CD4-positive, alpha-beta memory T cell (primary cell): ENCODE results near the gene CDYL. TPM values are rescaled to one million over a fixed set of nuclear protein-coding genes. Genes with fewer than 3 reads are reported as not detected.

ENCODE experiments used
- CTCF ChIA-PET: fragments of 350-600 bp; sonication (Branson Sonifier 250); formaldehyde crosslinking; loops from one replicate; lab custom pipeline; 2021; ENCODE audit warnings: inconsistent platforms; ENCODE audit not compliant: partially characterized antibody; lab: Charles Lee
- POLR2A ChIA-PET: fragments of 350-600 bp; sonication (Branson Sonifier 250); formaldehyde crosslinking; loops from one replicate; lab custom pipeline; 2021; ENCODE audit not compliant: partially characterized antibody; lab: Charles Lee
- DNase-seq, 5 donors: peaks; one replicate each; pipeline versions ENCODE4 v3.0.0 to v3.0.0-alpha.2; 2020 to 2022; ENCODE audit warnings: mixed read lengths in 1 of 5
- H3K27ac ChIP-seq: one replicate; pipeline ENCODE4 v1.7.0; 2013; ENCODE audit warnings: low read depth, low read length
- H3K27me3 ChIP-seq: 2 replicates; pipeline ENCODE4 v1.7.0; 2013; ENCODE audit warnings: mild to moderate bottlenecking, low read length, moderate library complexity; ENCODE audit not compliant: insufficient read depth
- H3K36me3 ChIP-seq: 2 replicates; pipeline ENCODE4 v1.7.0; 2013; ENCODE audit warnings: mild to moderate bottlenecking, low read length, moderate library complexity; ENCODE audit not compliant: insufficient read depth
- H3K4me1 ChIP-seq: 2 replicates; pipeline ENCODE4 v1.7.0; 2013; ENCODE audit warnings: mild to moderate bottlenecking, low read length, moderate library complexity; ENCODE audit not compliant: insufficient read depth
- H3K4me3 ChIP-seq, 2 donors: one replicate each; pipeline ENCODE4 v1.7.0; 2013; ENCODE audit warnings: low read length in 2 of 2, mild to moderate bottlenecking in 1 of 2
- H3K9me3 ChIP-seq, 2 donors: one replicate each; pipeline ENCODE4 v1.7.0; 2013; ENCODE audit warnings: low read length in 2 of 2, control low read depth in 1 of 2; ENCODE audit not compliant: control insufficient read depth in 1 of 2
- H3K27ac Mint-ChIP-seq, 7 donors: one replicate each; pipeline ENCODE4 v1.8.0; 2020 to 2021; ENCODE audit warnings: mixed read lengths in 7 of 7, mild to moderate bottlenecking in 6 of 7, inconsistent platforms in 3 of 7, moderate library complexity in 3 of 7
- H3K27me3 Mint-ChIP-seq, 2 donors: one replicate each; pipeline ENCODE4 v1.8.0; 2020 to 2021; ENCODE audit warnings: mixed read lengths in 2 of 2
- H3K36me3 Mint-ChIP-seq, 2 donors: one replicate each; pipeline ENCODE4 v1.8.0; 2020 to 2021; ENCODE audit warnings: mixed read lengths in 2 of 2, inconsistent platforms in 1 of 2, mild to moderate bottlenecking in 1 of 2
- H3K4me1 Mint-ChIP-seq, 4 donors: one replicate each; pipeline ENCODE4 v1.8.0; 2020 to 2021; ENCODE audit warnings: mixed read lengths in 4 of 4, mild to moderate bottlenecking in 1 of 4
- H3K4me3 Mint-ChIP-seq, 8 donors: one replicate each; pipeline ENCODE4 v1.8.0; 2020 to 2021; ENCODE audit warnings: mixed read lengths in 8 of 8, mild to moderate bottlenecking in 7 of 8, moderate library complexity in 6 of 8, inconsistent platforms in 3 of 8
- H3K9me3 Mint-ChIP-seq, 8 donors: one replicate each; pipeline ENCODE4 v1.8.0; 2020 to 2021; ENCODE audit warnings: mixed read lengths in 8 of 8, mild to moderate bottlenecking in 5 of 8, inconsistent platforms in 3 of 8, moderate library complexity in 1 of 8
- intact Hi-C: fragments of 100-400 bp; cut with micrococcal nuclease; formaldehyde crosslinking; loops from one replicate; pipeline ENCODE4 v1.15.1; 2023
- polyA plus RNA-seq, 2 donors: library from polyadenylated mRNA; unstranded; fragments of 300-500 nt; fragmentation: Illumina TruSeq; gene quantifications; one replicate each; pipeline ENCODE4 v1.2.3, GENCODE V29; 2021
- total RNA-seq, 2 experiments: library from RNA; stranded (reverse); gene quantifications; one replicate each; pipeline ENCODE4 v1.2.3, GENCODE V29; 2021

Gene CDYL
- total and polyA plus RNA-seq, 4 experiments from 2014 or later = 1.5 to 36.7 (median 19.2) TPM

DNA sequence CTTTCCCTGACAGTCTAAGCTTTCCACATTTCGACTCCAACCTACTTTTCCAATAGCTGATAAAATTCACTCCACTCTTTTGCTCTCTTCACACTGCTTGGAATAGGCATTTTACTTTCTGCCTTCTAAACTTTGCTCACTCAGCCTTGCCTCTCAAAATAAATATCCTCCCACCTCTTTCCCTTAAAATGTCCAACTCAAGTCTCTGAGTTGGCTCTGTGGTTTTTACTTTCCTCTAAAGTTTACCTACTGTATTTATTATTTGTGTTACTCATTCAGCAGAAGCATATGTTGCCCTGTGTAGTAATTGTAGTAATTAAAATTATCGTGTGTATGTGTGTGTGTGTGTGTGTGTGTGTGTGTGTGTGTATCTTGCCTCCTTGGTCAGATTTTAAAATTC is 20.0 kb upstream of the CDYL start:
- no peaks in the 10 kb centered on the region for H3K4me1 Mint-ChIP-seq
- H3K4me3 Mint-ChIP-seq = no peak overlapping the region
- no peaks in the 10 kb centered on the region for H3K36me3 ChIP-seq
- no peaks in the 10 kb centered on the region for H3K27me3 ChIP-seq
- H3K27me3 Mint-ChIP-seq = peaks cover 15 to 22% of the 10 kb centered on the region in 2 donors
- no peaks in the 10 kb centered on the region for H3K9me3 ChIP-seq
- H3K4me3 ChIP-seq = no peak overlapping the region
- no peaks in the 10 kb centered on the region for H3K36me3 Mint-ChIP-seq
- H3K27ac ChIP-seq = no peak overlapping the region
- no peak overlapping the region for H3K27ac Mint-ChIP-seq
- H3K9me3 Mint-ChIP-seq = peaks cover 0 to 9% (median 0%) of the 10 kb centered on the region in 8 donors
- no peaks in the 10 kb centered on the region for H3K4me1 ChIP-seq
- POLR2A ChIA-PET = no interaction called here
- intact Hi-C loops = no loop called here
- no peak for DNase-seq
- CTCF ChIA-PET = no interaction called here

DNA sequence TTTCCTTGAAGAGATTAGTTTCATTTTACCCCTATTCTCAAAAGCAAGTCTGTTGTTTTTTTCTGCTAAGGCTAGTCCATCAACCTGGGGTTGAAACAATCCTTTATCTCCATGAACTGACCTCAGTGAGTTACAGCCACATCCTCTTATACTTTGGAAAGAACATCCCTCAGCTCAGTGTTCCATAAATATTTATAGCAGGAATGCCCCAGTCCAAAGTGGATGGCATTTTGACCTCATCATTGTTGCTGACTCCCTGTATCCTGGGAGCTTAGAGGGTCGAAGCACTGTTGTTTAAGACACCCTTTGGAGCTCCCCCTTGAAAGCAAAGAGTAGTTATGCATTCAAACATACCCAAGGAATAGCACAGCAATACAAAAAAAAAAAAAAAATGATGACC is 16.2 kb upstream of the CDYL start:
- Histone ChIP-seq H3K4me3 (no peak overlapping the region), H3K27me3 (no peaks in the 10 kb centered on the region), H3K36me3 (no peaks in the 10 kb centered on the region), H3K4me1 (no peaks in the 10 kb centered on the region), H3K27ac (no peak overlapping the region), H3K9me3 (no peaks in the 10 kb centered on the region)
- ChIA-PET CTCF (interaction anchor here (0.6 kb wide), 1 partner anchor 514 kb away, joined by 3 read pairs; no protein-coding TSS in a partner anchor), POLR2A (no interaction called here)
- Mint-ChIP-seq H3K27ac (no peak overlapping the region), H3K4me1 (no peaks in the 10 kb centered on the region), H3K27me3 (peaks cover 25 to 26% of the 10 kb centered on the region in 2 donors), H3K9me3 (peaks cover 0 to 37% (median 23%) of the 10 kb centered on the region in 8 donors), H3K36me3 (no peaks in the 10 kb centered on the region), H3K4me3 (no peak overlapping the region)
- DNase-seq = no peak
- intact Hi-C loops = no loop called here

DNA sequence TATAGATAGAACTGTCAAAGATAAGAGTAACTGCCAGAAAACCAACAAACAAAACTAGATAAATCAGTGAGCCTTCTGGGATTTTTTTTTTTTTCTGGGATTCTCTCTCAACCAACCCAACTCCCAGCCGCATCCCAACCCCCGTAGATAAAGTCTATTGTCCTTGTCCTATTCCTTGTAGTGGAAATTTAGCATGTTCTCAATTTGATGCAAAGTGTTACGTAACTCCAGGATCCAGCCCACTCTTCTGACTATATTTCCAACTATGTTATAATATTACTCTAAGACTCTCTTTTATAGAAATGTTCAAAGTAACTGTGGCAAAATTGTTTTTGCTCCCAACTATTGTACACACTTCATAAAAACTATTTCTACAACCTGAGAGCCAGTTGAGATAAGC is 15.4 kb upstream of the CDYL start:
- no peak for DNase-seq
- Mint-ChIP-seq H3K4me3 (no peak overlapping the region), H3K36me3 (no peaks in the 10 kb centered on the region), H3K27me3 (peaks cover 23 to 24% of the 10 kb centered on the region in 2 donors), H3K27ac (no peak overlapping the region), H3K9me3 (peaks cover 0 to 39% (median 24%) of the 10 kb centered on the region in 8 donors), H3K4me1 (no peaks in the 10 kb centered on the region)
- CTCF ChIA-PET = interaction anchor here (0.6 kb wide), 1 partner anchor 515 kb away, joined by 3 read pairs; no protein-coding TSS in a partner anchor
- H3K36me3 ChIP-seq = no peaks in the 10 kb centered on the region
- no peak overlapping the region for H3K27ac ChIP-seq
- intact Hi-C loops = no loop called here
- H3K9me3 ChIP-seq = no peaks in the 10 kb centered on the region
- H3K4me3 ChIP-seq = no peak overlapping the region
- no peaks in the 10 kb centered on the region for H3K27me3 ChIP-seq
- no peaks in the 10 kb centered on the region for H3K4me1 ChIP-seq
- POLR2A ChIA-PET = no interaction called here

DNA sequence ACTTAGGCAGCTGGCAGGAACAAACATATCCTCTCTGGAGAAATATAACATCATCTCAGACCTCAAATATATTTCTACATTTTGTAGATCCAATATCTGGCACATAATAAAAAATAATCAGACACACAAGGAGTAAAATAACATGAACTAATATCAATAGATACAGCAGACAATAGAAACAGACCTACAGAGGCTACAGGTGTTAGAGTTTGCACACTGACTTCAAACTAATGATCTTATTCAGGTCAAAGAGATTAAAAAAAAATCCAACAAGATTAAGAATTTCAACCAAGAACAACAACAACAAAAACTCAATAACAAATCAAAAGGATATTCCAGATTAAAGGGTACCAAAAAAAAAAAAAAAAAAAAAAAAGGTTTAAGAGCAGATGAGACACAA is 13.9 kb upstream of the CDYL start:
- Mint-ChIP-seq H3K9me3 (peaks cover 0 to 39% (median 27%) of the 10 kb centered on the region in 8 donors), H3K27me3 (peaks cover 17 to 19% of the 10 kb centered on the region in 2 donors), H3K4me3 (no peak overlapping the region), H3K4me1 (no peaks in the 10 kb centered on the region), H3K27ac (no peak overlapping the region), H3K36me3 (no peaks in the 10 kb centered on the region)
- CTCF ChIA-PET = interaction anchor here (1.2 kb wide), 1 partner anchor 43 kb away, joined by 3 read pairs; no protein-coding TSS in a partner anchor
- intact Hi-C loops = no loop called here
- no peak for DNase-seq
- H3K4me3 ChIP-seq = no peak overlapping the region
- POLR2A ChIA-PET = no interaction called here
- H3K9me3 ChIP-seq = no peaks in the 10 kb centered on the region
- H3K4me1 ChIP-seq = no peaks in the 10 kb centered on the region
- no peak overlapping the region for H3K27ac ChIP-seq
- H3K36me3 ChIP-seq = no peaks in the 10 kb centered on the region
- no peaks in the 10 kb centered on the region for H3K27me3 ChIP-seq

DNA sequence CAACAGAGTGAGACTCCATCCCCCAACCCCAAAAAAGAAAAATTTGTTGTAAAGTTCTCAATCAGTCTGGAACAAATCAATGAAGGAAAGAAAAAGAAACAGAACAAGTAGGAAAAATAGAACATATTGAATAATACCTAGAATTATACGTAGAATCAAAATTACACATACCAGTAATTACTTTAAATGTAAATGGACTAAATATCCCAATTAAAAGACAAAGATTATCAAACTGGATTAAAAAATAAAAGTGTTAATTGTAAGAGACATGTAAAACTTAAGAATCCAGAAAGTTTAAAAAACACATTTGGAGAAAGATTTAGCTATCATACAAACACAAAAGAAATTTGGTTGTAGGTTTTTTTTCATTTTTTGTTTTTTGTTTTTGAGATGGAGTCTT is 12.3 kb upstream of the CDYL start:
- Mint-ChIP-seq H3K27ac (no peak overlapping the region), H3K9me3 (peaks cover 0 to 39% (median 27%) of the 10 kb centered on the region in 8 donors), H3K4me1 (no peaks in the 10 kb centered on the region), H3K4me3 (no peak overlapping the region), H3K36me3 (no peaks in the 10 kb centered on the region), H3K27me3 (peaks cover 16 to 19% of the 10 kb centered on the region in 2 donors)
- no peaks in the 10 kb centered on the region for H3K9me3 ChIP-seq
- H3K4me1 ChIP-seq = no peaks in the 10 kb centered on the region
- DNase-seq = no peak
- H3K27me3 ChIP-seq = no peaks in the 10 kb centered on the region
- H3K4me3 ChIP-seq = no peak overlapping the region
- CTCF ChIA-PET = no interaction called here
- no peak overlapping the region for H3K27ac ChIP-seq
- H3K36me3 ChIP-seq = no peaks in the 10 kb centered on the region
- POLR2A ChIA-PET = interaction anchor here (1.3 kb wide), 1 partner anchor 13 kb away, joined by 3 read pairs; the partner anchor contains the start of gene CDYL
- intact Hi-C loops = no loop called here

DNA sequence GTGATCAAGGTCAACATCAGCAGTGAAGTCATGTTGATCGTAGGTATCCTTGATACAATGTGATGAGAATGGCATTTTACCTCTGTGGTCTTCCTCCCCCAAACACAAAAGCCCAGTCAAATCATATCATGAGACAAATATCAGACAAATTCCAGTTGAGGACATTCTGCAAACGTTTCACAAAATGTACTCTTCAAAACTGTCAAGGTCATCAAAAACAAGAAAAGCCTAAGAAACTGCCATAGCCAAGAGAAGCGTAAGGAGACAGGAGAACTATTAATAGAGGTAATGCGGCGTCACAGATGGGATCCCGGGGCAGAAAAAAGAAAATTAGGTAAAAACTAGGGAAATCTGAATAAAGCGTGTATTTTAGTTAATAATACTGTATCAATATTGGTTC is 7.4 kb upstream of the CDYL start:
- Histone ChIP-seq H3K27me3 (no peaks in the 10 kb centered on the region), H3K4me1 (no peaks in the 10 kb centered on the region), H3K27ac (no peak overlapping the region), H3K4me3 (no peak overlapping the region), H3K36me3 (no peaks in the 10 kb centered on the region), H3K9me3 (no peaks in the 10 kb centered on the region)
- Mint-ChIP-seq H3K27ac (no peak overlapping the region), H3K27me3 (peaks cover 0 to 1% of the 10 kb centered on the region in 2 donors), H3K4me3 (no peak overlapping the region), H3K36me3 (no peaks in the 10 kb centered on the region), H3K4me1 (peaks cover 0 to 4% (median 0%) of the 10 kb centered on the region in 4 donors), H3K9me3 (peaks cover 0 to 13% (median 6%) of the 10 kb centered on the region in 8 donors)
- ChIA-PET POLR2A (no interaction called here), CTCF (no interaction called here)
- intact Hi-C loops = no loop called here
- DNase-seq = no peak

DNA sequence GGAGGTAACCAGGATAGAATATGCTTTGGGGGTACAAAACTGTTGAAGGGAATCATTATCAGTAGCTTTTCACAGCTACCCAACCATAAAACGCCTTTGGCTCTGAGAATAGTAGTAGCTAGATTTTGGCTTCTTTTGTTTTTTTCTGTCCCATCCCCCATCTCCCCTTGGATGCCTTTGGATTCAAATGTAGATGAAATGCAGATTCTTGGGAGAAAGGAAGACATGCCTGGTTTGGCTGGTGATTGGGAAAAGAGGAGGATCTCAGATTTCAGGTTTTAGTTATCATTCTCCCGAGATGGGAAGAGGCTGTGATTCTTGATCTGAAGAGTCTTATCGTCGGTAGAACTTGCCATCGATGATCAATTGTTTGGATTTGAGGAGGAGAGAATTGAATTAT is 3.5 kb upstream of the CDYL start:
- H3K4me1 Mint-ChIP-seq = peaks cover 12 to 20% (median 18%) of the 10 kb centered on the region in 4 donors
- intact Hi-C loops = loop anchor here (10.0 kb wide), 3 partner anchors 1232 to 1842 kb away; partner anchors contain the start of gene NRN1
- H3K27me3 Mint-ChIP-seq = no peaks in the 10 kb centered on the region
- no peaks in the 10 kb centered on the region for H3K27me3 ChIP-seq
- no peak overlapping the region for H3K4me3 ChIP-seq
- peaks cover 0 to 3% (median 0%) of the 10 kb centered on the region in 8 donors for H3K9me3 Mint-ChIP-seq
- H3K4me1 ChIP-seq = peaks cover 16% of the 10 kb centered on the region
- POLR2A ChIA-PET = no interaction called here
- no peaks in the 10 kb centered on the region for H3K36me3 ChIP-seq
- H3K9me3 ChIP-seq = no peaks in the 10 kb centered on the region
- no peak overlapping the region for H3K4me3 Mint-ChIP-seq
- H3K36me3 Mint-ChIP-seq = peaks cover 0 to 14% of the 10 kb centered on the region in 2 donors
- DNase-seq = no peak
- CTCF ChIA-PET = no interaction called here
- H3K27ac Mint-ChIP-seq = no peak overlapping the region
- H3K27ac ChIP-seq = no peak overlapping the region
